NB4 (cell line): ENCODE measurements around the gene ADAM23.

Experiments
- DNase-seq: peaks from one replicate; pipeline ENCODE4 v3.0.0; 2010; ENCODE audit warnings: low read depth
- H3K4me3 ChIP-seq: one replicate; pipeline ENCODE4 v1.5.1; 2011; ENCODE audit warnings: mild to moderate bottlenecking, low read depth, low read length, moderate library complexity
- MYC ChIP-seq: IDR thresholded peaks from 2 replicates; pipeline ENCODE4 v1.6.1; 2011; ENCODE audit warnings: low read depth, low read length
- POLR2A ChIP-seq: IDR thresholded peaks from 2 replicates; pipeline ENCODE4 v1.6.1; 2011; ENCODE audit warnings: mild to moderate bottlenecking; ENCODE audit not compliant: insufficient read length; ENCODE audit errors: extremely low read depth
- TF ChIP-seq, protein P1 (sequence below): IDR thresholded peaks from one replicate; pipeline ENCODE4 v1.5.1; 2012; ENCODE audit warnings: low read depth, low read length
- TF ChIP-seq, protein P2 (sequence below): IDR thresholded peaks from 2 replicates; pipeline ENCODE4 v1.6.1; 2011; ENCODE audit warnings: low read depth, low read length

The ADAM23 gene

DNA sequence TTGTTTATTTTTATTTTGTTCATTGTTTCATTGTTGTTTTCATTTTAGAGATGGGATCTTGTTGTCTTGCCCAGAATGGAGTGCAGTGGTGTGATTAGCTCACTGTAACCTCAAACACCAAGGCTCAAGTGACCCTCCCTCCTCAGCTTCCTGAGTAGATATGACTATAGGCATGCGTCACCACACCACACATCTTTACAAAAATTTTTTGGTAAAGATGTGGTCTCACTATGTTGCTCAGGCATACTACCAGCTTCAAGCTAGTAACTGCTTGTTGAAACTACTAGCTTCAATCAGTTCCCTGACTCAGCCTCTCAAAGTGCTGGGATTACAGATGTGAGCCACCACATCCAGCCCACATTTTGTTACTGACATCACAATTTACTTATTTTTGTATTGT lies 213.8 kb downstream of the ADAM23 start:
- no peak for DNase-seq
- H3K4me3 ChIP-seq: no peak overlapping the region
- TF ChIP-seq MYC (no peak), POLR2A (no peak)
- TF ChIP-seq, protein P1, sequence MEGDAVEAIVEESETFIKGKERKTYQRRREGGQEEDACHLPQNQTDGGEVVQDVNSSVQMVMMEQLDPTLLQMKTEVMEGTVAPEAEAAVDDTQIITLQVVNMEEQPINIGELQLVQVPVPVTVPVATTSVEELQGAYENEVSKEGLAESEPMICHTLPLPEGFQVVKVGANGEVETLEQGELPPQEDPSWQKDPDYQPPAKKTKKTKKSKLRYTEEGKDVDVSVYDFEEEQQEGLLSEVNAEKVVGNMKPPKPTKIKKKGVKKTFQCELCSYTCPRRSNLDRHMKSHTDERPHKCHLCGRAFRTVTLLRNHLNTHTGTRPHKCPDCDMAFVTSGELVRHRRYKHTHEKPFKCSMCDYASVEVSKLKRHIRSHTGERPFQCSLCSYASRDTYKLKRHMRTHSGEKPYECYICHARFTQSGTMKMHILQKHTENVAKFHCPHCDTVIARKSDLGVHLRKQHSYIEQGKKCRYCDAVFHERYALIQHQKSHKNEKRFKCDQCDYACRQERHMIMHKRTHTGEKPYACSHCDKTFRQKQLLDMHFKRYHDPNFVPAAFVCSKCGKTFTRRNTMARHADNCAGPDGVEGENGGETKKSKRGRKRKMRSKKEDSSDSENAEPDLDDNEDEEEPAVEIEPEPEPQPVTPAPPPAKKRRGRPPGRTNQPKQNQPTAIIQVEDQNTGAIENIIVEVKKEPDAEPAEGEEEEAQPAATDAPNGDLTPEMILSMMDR: no peak
- TF ChIP-seq, protein P2, sequence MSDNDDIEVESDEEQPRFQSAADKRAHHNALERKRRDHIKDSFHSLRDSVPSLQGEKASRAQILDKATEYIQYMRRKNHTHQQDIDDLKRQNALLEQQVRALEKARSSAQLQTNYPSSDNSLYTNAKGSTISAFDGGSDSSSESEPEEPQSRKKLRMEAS: no peak

DNA sequence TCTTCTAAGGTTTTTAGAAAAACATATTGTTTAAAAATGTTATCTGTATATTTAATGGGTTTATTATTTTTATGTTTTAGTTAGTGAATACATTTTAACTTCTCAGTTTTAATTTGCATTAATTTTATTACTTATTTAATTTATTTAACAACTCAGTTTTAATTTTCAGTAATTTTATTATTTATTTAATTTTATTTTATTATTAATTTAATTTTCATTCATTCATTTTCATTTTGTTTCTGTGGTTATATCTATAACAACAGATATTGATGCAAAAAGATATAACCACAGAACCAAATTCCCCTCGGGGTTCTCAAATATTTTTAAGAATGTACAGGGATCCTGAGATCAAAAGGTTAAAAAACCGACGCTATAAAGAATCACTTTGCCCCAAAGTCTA lies 221.9 kb downstream of the ADAM23 start:
- TF ChIP-seq, protein P1: no peak
- no peak for TF ChIP-seq POLR2A
- TF ChIP-seq MYC: no peak
- TF ChIP-seq, protein P2: no peak
- H3K4me3 ChIP-seq: no peak overlapping the region
- DNase-seq: no peak
